ENCODE measurements around the gene MGAT4A. TPM values are rescaled to one million over a fixed set of nuclear protein-coding genes. Genes with fewer than 3 reads are reported as not detected.

The MGAT4A gene
- total and polyA plus RNA-seq, 4 donors, result 16.1 to 43.7 (median 31.9) TPM

GRCh38 chr2:98589489-98589888 lies 141.4 kb downstream of the MGAT4A start:
- no peak for DNase-seq
- 96 to 97% methylated on average over 4 of the region's 4 CpGs for WGBS, 2 donors

DNA sequence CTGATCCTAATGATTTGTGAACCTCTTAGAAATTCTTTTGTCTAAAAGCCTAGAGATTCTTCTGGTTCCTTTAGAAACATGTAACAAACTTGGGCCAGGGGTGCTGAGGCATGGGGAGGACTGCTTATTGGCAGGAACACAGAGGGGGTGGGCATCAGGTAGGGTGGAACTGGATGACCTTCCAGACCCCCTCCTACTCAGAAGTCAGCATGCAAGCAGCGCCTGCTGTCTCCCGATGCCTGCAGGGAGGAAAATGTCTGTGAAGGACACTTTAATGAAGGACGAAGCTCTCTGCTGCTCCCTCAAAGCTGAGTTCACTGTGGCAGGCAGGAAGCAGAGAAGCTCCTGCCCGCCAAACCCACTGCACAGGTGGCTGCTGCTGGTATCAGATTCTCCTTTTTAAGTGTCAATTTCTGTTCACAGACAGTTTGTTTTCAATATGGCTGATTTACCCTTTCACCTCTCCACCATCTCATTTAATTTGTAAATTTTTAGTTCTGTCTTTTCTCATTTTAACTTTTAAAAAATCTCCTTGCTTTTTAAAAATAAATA lies 142.0 kb downstream of the MGAT4A start:
- DNase-seq (no peak), ATAC-seq (ENCODE audit: insufficient read depth, low FRiP score) (no peak)
- H3K9ac ChIP-seq (ENCODE audit: insufficient read depth in 1 of 2, low read length in 2 of 2), result no peak overlapping the region
- 85 to 93% methylated on average over 4 of the region's 4 CpGs for WGBS, 2 donors
- H3K27me3 ChIP-seq (ENCODE audit: control insufficient read depth in 3 of 3, insufficient read depth in 3 of 3, low read length in 2 of 3), result no peaks in the 10 kb centered on the region
- H3K4me3 ChIP-seq, result no peak overlapping the region
- TF ChIP-seq CTCF (IDR thresholded peaks at IDR 0.05; ENCODE audit: control extremely low read depth, extremely low read depth), result no peak
- H3K4me1 ChIP-seq (ENCODE audit: control insufficient read depth in 5 of 5, insufficient read depth in 5 of 5, low read length in 5 of 5), result no peaks in the 10 kb centered on the region
- H3K36me3 ChIP-seq (ENCODE audit: control insufficient read depth in 4 of 4, insufficient read depth in 4 of 4, low read length in 4 of 4), result peaks cover 0 to 24% (median 8%) of the 10 kb centered on the region in 4 donors
- H3K9me3 ChIP-seq (ENCODE audit: control insufficient read depth in 4 of 4, insufficient read depth in 3 of 4, low read length in 3 of 4), result no peaks in the 10 kb centered on the region
- no peak overlapping the region for H3K27ac ChIP-seq (ENCODE audit: low read depth in 1 of 2, low read length in 1 of 2)

More at GRCh38 chr2:98589489-98589888, 141.4 kb downstream of the MGAT4A start:
- H3K4me3 ChIP-seq, result no peak overlapping the region
- no peaks in the 10 kb centered on the region for H3K9me3 ChIP-seq (ENCODE audit: control insufficient read depth in 4 of 4, insufficient read depth in 3 of 4, low read length in 3 of 4)
- peaks cover 0 to 19% (median 5%) of the 10 kb centered on the region in 4 donors for H3K36me3 ChIP-seq (ENCODE audit: control insufficient read depth in 4 of 4, insufficient read depth in 4 of 4, low read length in 4 of 4)
- H3K4me1 ChIP-seq (ENCODE audit: control insufficient read depth in 5 of 5, insufficient read depth in 5 of 5, low read length in 5 of 5), result no peaks in the 10 kb centered on the region
- H3K9ac ChIP-seq (ENCODE audit: insufficient read depth in 1 of 2, low read length in 2 of 2), result no peak overlapping the region
- ATAC-seq (ENCODE audit: insufficient read depth, low FRiP score), result no peak
- TF ChIP-seq CTCF (IDR thresholded peaks at IDR 0.05; ENCODE audit: control extremely low read depth, extremely low read depth), result no peak
- H3K27me3 ChIP-seq (ENCODE audit: control insufficient read depth in 3 of 3, insufficient read depth in 3 of 3, low read length in 2 of 3), result no peaks in the 10 kb centered on the region
- H3K27ac ChIP-seq (ENCODE audit: low read depth in 1 of 2, low read length in 1 of 2), result no peak overlapping the region

- TF ChIP-seq CTCF (IDR thresholded peaks at IDR 0.05; ENCODE audit: control extremely low read depth, extremely low read depth), result no peak
- no peak overlapping the region for H3K9ac ChIP-seq (ENCODE audit: insufficient read depth in 1 of 2, low read length in 2 of 2)
- DNase-seq (no peak), ATAC-seq (ENCODE audit: insufficient read depth, low FRiP score) (no peak)
- no peak overlapping the region for H3K27ac ChIP-seq (ENCODE audit: low read depth in 1 of 2, low read length in 1 of 2)
- peaks cover 0 to 1% (median 0%) of the 10 kb centered on the region in 4 donors for H3K9me3 ChIP-seq (ENCODE audit: control insufficient read depth in 4 of 4, insufficient read depth in 3 of 4, low read length in 3 of 4)
- no peaks in the 10 kb centered on the region for H3K4me1 ChIP-seq (ENCODE audit: control insufficient read depth in 5 of 5, insufficient read depth in 5 of 5, low read length in 5 of 5)
- H3K36me3 ChIP-seq (ENCODE audit: control insufficient read depth in 4 of 4, insufficient read depth in 4 of 4, low read length in 4 of 4), result peaks cover 3 to 34% (median 22%) of the 10 kb centered on the region in 4 donors
- no peaks in the 10 kb centered on the region for H3K27me3 ChIP-seq (ENCODE audit: control insufficient read depth in 3 of 3, insufficient read depth in 3 of 3, low read length in 2 of 3)
- 95% methylated on average over 6 of the region's 6 CpGs for WGBS, 2 donors
- no peak overlapping the region for H3K4me3 ChIP-seq
Measured at GRCh38 chr2:98586551-98587140, 144.3 kb downstream of the MGAT4A start.
